Measurements from ENCODE around the gene SKIDA1.

GRCh38 chr10:21509341-21510240 lies 15.9 kb downstream of the SKIDA1 start:
- TF ChIP-seq POLR2AphosphoS5 (IDR thresholded peaks at IDR 0.05; ENCODE audit: borderline replicate concordance, low read depth, low read length) (no peak), EZH2 (IDR thresholded peaks at IDR 0.05) (no peak)

Data from SK-N-MC (cell line).